ENCODE data around the gene FASTKD2.

Gene FASTKD2

GRCh38 chr2:206833291-206833690 is 67.9 kb downstream of the FASTKD2 start:
- no peak overlapping the region for H3K4me3 ChIP-seq (ENCODE audit: low read depth, low read length)

GRCh38 chr2:206836722-206837121 is 71.3 kb downstream of the FASTKD2 start:
- no peak overlapping the region for H3K4me3 ChIP-seq (ENCODE audit: low read depth, low read length)

- H3K4me3 ChIP-seq (ENCODE audit: low read depth, low read length) = no peak overlapping the region
Observed at GRCh38 chr2:206837775-206838174, 72.4 kb downstream of the FASTKD2 start.

- H3K4me3 ChIP-seq (ENCODE audit: low read depth, low read length) = no peak overlapping the region
Observed at GRCh38 chr2:206838690-206839089, 73.3 kb downstream of the FASTKD2 start.

GRCh38 chr2:206840999-206841398 is 75.6 kb downstream of the FASTKD2 start:
- H3K4me3 ChIP-seq (ENCODE audit: low read depth, low read length) = no peak overlapping the region
